Vagina (tissue), 2 donors: Measurements from ENCODE around the gene CALCR. TPM values are rescaled to one million over a fixed set of nuclear protein-coding genes. Genes with fewer than 3 reads are reported as not detected.

ENCODE experiments used
- DNase-seq, 2 donors: peaks; one replicate each; pipeline ENCODE4 v3.0.0-alpha.2; 2017; ENCODE audit errors: extremely low spot score in 2 of 2
- H3K27ac ChIP-seq: fragments of 200-600 bp; sonication (generic); one replicate; pipeline ENCODE4 v1.5.1; 2019
- H3K27me3 ChIP-seq: fragments of 200-600 bp; sonication (generic); one replicate; pipeline ENCODE4 v1.5.1; 2019
- H3K36me3 ChIP-seq, 2 donors: fragments of 200-600 bp; sonication (generic); one replicate each; pipeline ENCODE4 v1.5.1; 2017 to 2019
- H3K4me1 ChIP-seq: fragments of 200-600 bp; sonication (generic); one replicate; pipeline ENCODE4 v1.5.1; 2019
- H3K4me3 ChIP-seq, 2 donors: fragments of 200-600 bp; sonication (generic); 1 replicate in 1 of 2; 2 replicates in 1 of 2; pipeline ENCODE4 v1.5.1; 2016 to 2019
- H3K9me3 ChIP-seq: fragments of 200-600 bp; sonication (generic); one replicate; pipeline ENCODE4 v1.5.1; 2019
- CTCF ChIP-seq, 3 experiments: fragments of 450-650 bp in 2 of 3; fragments of 200-600 bp in 1 of 3; sonication (generic) in 1 of 3; IDR thresholded peaks; one replicate each; pipeline ENCODE4 v1.5.1; 2017 to 2019; ENCODE audit warnings: antibody characterized with exemption in 3 of 3, mild to moderate bottlenecking in 2 of 3, moderate library complexity in 2 of 3
- POLR2A ChIP-seq, 2 donors: fragments of 450-650 bp; IDR thresholded peaks; one replicate each; pipeline ENCODE4 v1.6.1; 2017; ENCODE audit warnings: antibody characterized with exemption in 2 of 2, mild to moderate bottlenecking in 2 of 2, moderate library complexity in 2 of 2
- POLR2AphosphoS5 ChIP-seq, 2 donors: sonication (generic); formaldehyde crosslinking; IDR thresholded peaks; one replicate each; pipeline ENCODE4 v1.9.0; 2017; ENCODE audit warnings: antibody characterized with exemption in 2 of 2, mild to moderate bottlenecking in 2 of 2, low read depth in 1 of 2; ENCODE audit not compliant: insufficient read depth in 1 of 2
- intact Hi-C: fragments of 100-400 bp; cut with DNase I; formaldehyde crosslinking; loops from one replicate; pipeline ENCODE4 v1.15.1; 2023
- total RNA-seq: library from RNA; depleted of rRNA; stranded (reverse); fragments of >200 nt; gene quantifications from one replicate; pipeline ENCODE4 v1.2.3, GENCODE V29; 2016

CALCR gene
- total RNA-seq, 1 donor from 2014 or later, result not detected

GRCh38 chr7:93409324-93409723 is 165.2 kb downstream of the CALCR start:
- Histone ChIP-seq H3K9me3 (no peaks in the 10 kb centered on the region), H3K4me3 (no peak overlapping the region), H3K4me1 (no peaks in the 10 kb centered on the region), H3K36me3 (no peaks in the 10 kb centered on the region), H3K27ac (no peak overlapping the region), H3K27me3 (no peaks in the 10 kb centered on the region)
- intact Hi-C loops, result no loop called here
- no peak for DNase-seq
- TF ChIP-seq CTCF (IDR thresholded peaks at IDR 0.05) (no peak), POLR2AphosphoS5 (IDR thresholded peaks at IDR 0.05; ENCODE audit: insufficient read depth in 1 of 2, low read depth in 1 of 2) (no peak), POLR2A (IDR thresholded peaks at IDR 0.05) (no peak)

GRCh38 chr7:93407239-93407638 is 167.3 kb downstream of the CALCR start:
- intact Hi-C loops, result no loop called here
- Histone ChIP-seq H3K9me3 (no peaks in the 10 kb centered on the region), H3K36me3 (no peaks in the 10 kb centered on the region), H3K4me1 (no peaks in the 10 kb centered on the region), H3K27me3 (no peaks in the 10 kb centered on the region), H3K4me3 (no peak overlapping the region), H3K27ac (no peak overlapping the region)
- DNase-seq, result no peak
- TF ChIP-seq POLR2A (IDR thresholded peaks at IDR 0.05) (no peak), POLR2AphosphoS5 (IDR thresholded peaks at IDR 0.05; ENCODE audit: insufficient read depth in 1 of 2, low read depth in 1 of 2) (no peak), CTCF (IDR thresholded peaks at IDR 0.05) (no peak)

GRCh38 chr7:93402944-93403343 is 171.6 kb downstream of the CALCR start:
- intact Hi-C loops, result no loop called here
- H3K27ac ChIP-seq, result no peak overlapping the region

GRCh38 chr7:93399642-93400041 is 174.9 kb downstream of the CALCR start:
- Histone ChIP-seq H3K4me1 (no peaks in the 10 kb centered on the region), H3K27me3 (no peaks in the 10 kb centered on the region), H3K27ac (no peak overlapping the region), H3K4me3 (no peak overlapping the region), H3K36me3 (no peaks in the 10 kb centered on the region), H3K9me3 (no peaks in the 10 kb centered on the region)
- intact Hi-C loops, result no loop called here
- TF ChIP-seq POLR2AphosphoS5 (IDR thresholded peaks at IDR 0.05; ENCODE audit: insufficient read depth in 1 of 2, low read depth in 1 of 2) (no peak), CTCF (IDR thresholded peaks at IDR 0.05) (no peak), POLR2A (IDR thresholded peaks at IDR 0.05) (no peak)
- no peak for DNase-seq

More at GRCh38 chr7:93402944-93403343, 171.6 kb downstream of the CALCR start:
- H3K27me3 ChIP-seq, result no peaks in the 10 kb centered on the region
- H3K4me3 ChIP-seq, result no peak overlapping the region
- H3K4me1 ChIP-seq, result no peaks in the 10 kb centered on the region
- H3K36me3 ChIP-seq, result no peaks in the 10 kb centered on the region
- H3K9me3 ChIP-seq, result no peaks in the 10 kb centered on the region
- no peak for TF ChIP-seq POLR2A (IDR thresholded peaks at IDR 0.05)
- no peak for TF ChIP-seq CTCF (IDR thresholded peaks at IDR 0.05)
- TF ChIP-seq POLR2AphosphoS5 (IDR thresholded peaks at IDR 0.05; ENCODE audit: insufficient read depth in 1 of 2, low read depth in 1 of 2), result no peak
- DNase-seq, result no peak

- no peak for TF ChIP-seq CTCF (IDR thresholded peaks at IDR 0.05)
- H3K4me1 ChIP-seq, result no peaks in the 10 kb centered on the region
- H3K27me3 ChIP-seq, result no peaks in the 10 kb centered on the region
- no peaks in the 10 kb centered on the region for H3K9me3 ChIP-seq
- H3K36me3 ChIP-seq, result no peaks in the 10 kb centered on the region
- intact Hi-C loops, result no loop called here
- H3K4me3 ChIP-seq, result no peak overlapping the region
- DNase-seq, result no peak
- H3K27ac ChIP-seq, result no peak overlapping the region
Observed at GRCh38 chr7:93392984-93393383, 181.5 kb downstream of the CALCR start.
